Mesenchymal stem cell (in vitro differentiated cells and primary cell): Measurements from ENCODE around the gene KCNK4.

Source experiments
- DNase-seq: peaks from one replicate; pipeline ENCODE4 v3.0.0-alpha.2; 2013
- H2AFZ ChIP-seq: one replicate; pipeline ENCODE4 v1.6.1; 2013; ENCODE audit warnings: low read depth, mild to moderate bottlenecking, control low read depth, inconsistent platforms, low read length, moderate library complexity
- H2AK5ac ChIP-seq: 2 replicates; pipeline ENCODE4 v1.6.1; 2013; ENCODE audit warnings: low read length, moderate library complexity, mild to moderate bottlenecking, inconsistent platforms; ENCODE audit not compliant: severe bottlenecking
- H2BK120ac ChIP-seq: one replicate; pipeline ENCODE4 v1.6.1; 2013; ENCODE audit warnings: low read depth, mild to moderate bottlenecking, inconsistent platforms, low read length, moderate library complexity
- H2BK12ac ChIP-seq, 2 experiments: one replicate each; pipeline ENCODE4 v1.6.1; 2013; ENCODE audit warnings: inconsistent platforms in 2 of 2, low read length in 2 of 2, mild to moderate bottlenecking in 2 of 2, moderate library complexity in 2 of 2, control low read depth in 1 of 2
- H2BK15ac ChIP-seq: one replicate; pipeline ENCODE4 v1.6.1; 2013; ENCODE audit warnings: mild to moderate bottlenecking, low read depth, inconsistent platforms; ENCODE audit not compliant: poor library complexity, severe bottlenecking
- H2BK5ac ChIP-seq: 2 replicates; pipeline ENCODE4 v1.6.1; 2013; ENCODE audit warnings: low read depth, mild to moderate bottlenecking, low read length, control low read depth, inconsistent platforms; ENCODE audit not compliant: poor library complexity, severe bottlenecking
- H3K14ac ChIP-seq, 2 experiments: one replicate each; pipeline ENCODE4 v1.6.1; 2013; ENCODE audit warnings: inconsistent platforms in 2 of 2, low read length in 2 of 2, control low read depth in 1 of 2, mild to moderate bottlenecking in 1 of 2, moderate library complexity in 1 of 2
- H3K18ac ChIP-seq, 2 experiments: one replicate each; pipeline ENCODE4 v1.6.1; 2013; ENCODE audit warnings: inconsistent platforms in 2 of 2, low read length in 2 of 2, control low read depth in 1 of 2, low read depth in 1 of 2, mild to moderate bottlenecking in 1 of 2
- H3K23ac ChIP-seq, 2 experiments: one replicate each; pipeline ENCODE4 v1.6.1; 2013; ENCODE audit warnings: inconsistent platforms in 2 of 2, low read length in 2 of 2, mild to moderate bottlenecking in 2 of 2, moderate library complexity in 2 of 2, control low read depth in 1 of 2
- H3K27ac ChIP-seq: 2 replicates; pipeline ENCODE4 v1.5.1; 2013; ENCODE audit warnings: mild to moderate bottlenecking, moderate library complexity, low read length, control low read depth, inconsistent platforms; ENCODE audit not compliant: poor library complexity, severe bottlenecking
- H3K27me3 ChIP-seq, 2 experiments: 2 replicates each; pipeline versions ENCODE4 v1.6.1 to v1.7.0; 2013; ENCODE audit warnings: low read length in 2 of 2, mild to moderate bottlenecking in 2 of 2, moderate library complexity in 2 of 2, control low read depth in 1 of 2, inconsistent platforms in 1 of 2; ENCODE audit not compliant: control insufficient read depth in 1 of 2, insufficient read depth in 1 of 2
- H3K36me3 ChIP-seq, 2 experiments: 2 replicates each; pipeline versions ENCODE4 v1.6.1 to v1.7.0; 2013; ENCODE audit warnings: low read length in 2 of 2, control low read depth in 1 of 2, inconsistent platforms in 1 of 2, low read depth in 1 of 2, mild to moderate bottlenecking in 1 of 2; ENCODE audit not compliant: insufficient read depth in 2 of 2, control insufficient read depth in 1 of 2
- H3K4ac ChIP-seq, 2 experiments: one replicate each; pipeline ENCODE4 v1.6.1; 2013; ENCODE audit warnings: inconsistent platforms in 2 of 2, low read length in 2 of 2, mild to moderate bottlenecking in 2 of 2, moderate library complexity in 2 of 2, control low read depth in 1 of 2, low read depth in 1 of 2
- H3K4me1 ChIP-seq: 2 replicates; pipeline ENCODE4 v1.6.1; 2013; ENCODE audit warnings: low read depth, low read length, control low read depth; ENCODE audit not compliant: control insufficient read depth, insufficient read depth
- H3K4me2 ChIP-seq: 2 replicates; pipeline ENCODE4 v1.6.1; 2013; ENCODE audit warnings: low read length, mild to moderate bottlenecking, inconsistent platforms; ENCODE audit not compliant: poor library complexity, severe bottlenecking
- H3K4me3 ChIP-seq, 2 experiments: 2 replicates each; pipeline versions ENCODE4 v1.5.1 to v1.7.0; 2013; ENCODE audit warnings: low read length in 2 of 2, mild to moderate bottlenecking in 2 of 2, control low read depth in 1 of 2, low read depth in 1 of 2; ENCODE audit not compliant: insufficient read depth in 1 of 2
- H3K79me1 ChIP-seq: replicated peaks from 2 replicates; pipeline ENCODE4 v1.6.1; 2013; ENCODE audit warnings: mild to moderate bottlenecking, control low read depth, low read length, inconsistent platforms; ENCODE audit not compliant: poor library complexity, severe bottlenecking
- H3K9ac ChIP-seq: 2 replicates; pipeline ENCODE4 v1.7.0; 2013; ENCODE audit warnings: mild to moderate bottlenecking, low read length, moderate library complexity
- H3K9me3 ChIP-seq: 2 replicates; pipeline ENCODE4 v1.7.0; 2013; ENCODE audit warnings: mild to moderate bottlenecking, low read length; ENCODE audit not compliant: control insufficient read depth
- H4K8ac ChIP-seq: one replicate; pipeline ENCODE4 v1.6.1; 2013; ENCODE audit warnings: inconsistent platforms, mild to moderate bottlenecking, low read length, moderate library complexity
- H4K91ac ChIP-seq: one replicate; pipeline ENCODE4 v1.6.1; 2013; ENCODE audit warnings: mild to moderate bottlenecking, low read length, inconsistent platforms
- WGBS: methylation state at CpG from one replicate; pipeline ENCODE4 v1.1.7; 2013; ENCODE audit warnings: mixed read lengths; 5-methylcytosine and 5-hydroxymethylcytosine counted together

The KCNK4 gene

DNA sequence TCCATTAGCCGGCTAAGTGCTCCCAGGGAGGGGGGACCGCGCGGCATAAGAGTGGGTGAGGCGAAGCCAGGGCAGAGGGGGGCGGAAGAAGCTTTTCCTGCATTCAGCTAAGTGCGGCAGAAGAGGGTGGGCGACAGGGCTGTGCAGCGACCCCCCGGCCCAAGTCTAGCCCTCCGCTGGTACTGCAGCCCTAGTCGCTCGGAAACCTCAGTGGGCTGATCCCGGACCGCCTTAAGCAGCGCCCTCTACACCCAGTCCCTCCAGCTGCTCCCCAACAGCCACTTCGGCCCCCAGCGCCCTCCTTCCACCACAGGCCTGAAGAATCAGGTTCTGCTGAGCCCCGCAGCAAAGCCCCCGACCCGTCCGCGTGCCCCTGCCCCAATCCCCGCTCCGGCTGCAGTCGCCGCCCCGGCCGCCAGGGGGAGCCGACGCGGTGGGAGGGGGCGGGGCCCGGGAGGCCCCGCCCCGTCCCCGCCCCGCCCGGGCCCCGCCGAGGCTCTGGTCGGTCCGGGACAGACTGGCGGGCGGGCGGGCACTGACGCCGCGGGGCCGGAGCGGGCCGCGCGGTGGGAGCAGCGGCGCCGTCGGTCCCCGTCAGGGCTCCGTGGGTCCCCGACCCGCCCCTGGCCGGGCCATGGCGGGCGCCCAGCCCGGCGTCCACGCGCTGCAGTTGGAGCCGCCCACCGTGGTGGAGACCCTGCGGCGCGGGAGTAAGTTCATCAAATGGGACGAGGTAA, 39.9 kb upstream of the KCNK4 start, which contains the start of gene PLCB3:
PLCB3 (plus strand) TSS at position 515 of the 737 bp plus-strand sequence; CDS start at position 635, 120 bp downstream.
- Histone ChIP-seq H3K9ac (peak within 1 kb of the TSS; percentile 91), H4K8ac (peak within 1 kb of the TSS; percentile 93), H2AFZ (peak within 1 kb of the TSS; percentile 89), H3K36me3 (peaks cover 15 to 24% of the 10 kb centered on the region in 2 experiments), H2BK120ac (peak within 1 kb of the TSS; percentile 42), H3K9me3 (no peaks in the 10 kb centered on the region), H2BK12ac (peak within 1 kb of the TSS; percentile 38 to 58), H3K4me3 (peak within 1 kb of the TSS; percentile 78 to 85), H2AK5ac (peak within 1 kb of the TSS; percentile 38), H2BK15ac (peak within 1 kb of the TSS; percentile 60), H3K27ac (no peak within 1 kb of the TSS), H3K27me3 (no peaks in the 10 kb centered on the region), H3K4me2 (peak within 1 kb of the TSS; percentile 95), H3K18ac (peak within 1 kb of the TSS; percentile 40 to 71), H3K23ac (no peak within 1 kb of the TSS), H4K91ac (peak within 1 kb of the TSS; percentile 61), H3K4me1 (peaks cover 35% of the 10 kb centered on the region), H3K79me1 (peaks cover 26% of the 10 kb centered on the region), H3K4ac (peak within 1 kb of the TSS; percentile 39 to 85), H3K14ac (peak within 1 kb of the TSS; percentile 28 to 96), H2BK5ac (no peak within 1 kb of the TSS)
- WGBS: 2% methylated on average over 39 of the region's 75 CpGs
- peak; percentile 44 for DNase-seq

DNA sequence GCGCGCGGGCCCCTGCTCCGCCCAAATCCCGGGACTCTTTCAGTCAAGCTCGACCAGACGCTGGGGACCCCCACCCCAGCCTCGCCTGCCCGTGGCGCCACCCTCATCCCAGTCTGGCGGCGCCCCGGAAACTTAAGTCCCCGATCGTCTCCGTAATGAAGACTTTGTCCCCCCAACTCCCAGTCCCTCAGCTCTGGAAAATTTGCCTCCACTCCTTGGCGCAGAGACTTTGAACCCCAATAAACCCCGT, 39.4 kb upstream of the KCNK4 start:
- H3K4me1 ChIP-seq: peaks cover 37% of the 10 kb centered on the region

DNA sequence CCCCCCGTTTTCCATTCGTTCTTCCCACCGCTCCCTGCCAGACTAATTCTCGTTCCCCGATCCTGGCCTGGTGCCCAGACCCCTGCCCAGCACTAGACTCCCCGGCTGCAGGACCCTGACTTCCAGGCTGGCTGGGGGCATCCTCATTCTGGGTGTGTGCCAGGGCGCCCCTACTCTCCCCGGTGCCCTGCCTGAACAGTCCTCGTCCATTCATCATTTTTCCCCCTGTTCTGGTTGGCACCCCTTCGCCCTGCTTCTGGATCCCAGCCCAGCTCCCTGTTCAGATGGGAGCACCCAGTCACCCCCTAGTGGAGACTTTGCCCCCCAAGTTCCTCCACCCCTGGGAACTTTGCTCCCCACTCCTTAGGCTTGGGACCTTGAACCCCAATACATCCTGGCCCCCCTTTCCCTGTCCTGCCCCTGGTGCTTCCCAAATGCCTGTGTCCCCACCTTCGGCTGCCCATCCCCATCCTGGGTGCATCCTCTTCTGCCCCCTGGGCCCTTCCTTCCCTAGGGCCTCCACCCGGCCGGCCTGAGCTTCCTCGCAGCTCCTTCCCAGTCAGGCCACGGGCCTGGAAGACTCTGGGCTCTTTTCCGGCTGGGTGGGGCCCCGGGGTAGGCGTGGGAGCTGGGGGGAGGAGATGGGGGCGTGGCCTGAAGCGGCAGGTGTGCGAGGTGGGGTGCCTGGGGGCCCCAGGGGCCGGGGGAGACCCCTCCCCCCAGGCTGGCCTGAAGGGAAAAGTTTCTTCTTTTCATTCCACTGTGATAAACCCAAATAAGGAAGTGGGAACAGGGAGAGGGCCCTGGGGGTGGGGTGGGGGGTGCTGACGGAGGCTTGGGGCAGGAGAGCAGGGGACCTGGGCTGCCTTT, 38.9 kb upstream of the KCNK4 start:
- peak overlapping the region; percentile 36 for H4K91ac ChIP-seq
- H3K27ac ChIP-seq: no peak overlapping the region
- peak overlapping the region; percentile 38 for H2AK5ac ChIP-seq
- H2BK120ac ChIP-seq: peak overlapping the region; percentile 42
- peaks cover 21 to 31% of the 10 kb centered on the region in 2 experiments for H3K36me3 ChIP-seq
- H3K79me1 ChIP-seq: peaks cover 31% of the 10 kb centered on the region
- H2BK5ac ChIP-seq: no peak overlapping the region
- H3K4ac ChIP-seq: peak overlapping the region in 1 of 2 experiments; percentile 85
- peak overlapping the region; percentile 78 to 85 for H3K4me3 ChIP-seq
- peak overlapping the region; percentile 28 to 96 for H3K14ac ChIP-seq
- H3K18ac ChIP-seq: peak overlapping the region; percentile 40 to 71
- H3K27me3 ChIP-seq: no peaks in the 10 kb centered on the region
- WGBS: 5% methylated on average over 19 of the region's 23 CpGs
- H2BK12ac ChIP-seq: peak overlapping the region; percentile 38 to 45
- H2BK15ac ChIP-seq: peak overlapping the region; percentile 28
- peak; percentile 51 for DNase-seq
- H3K4me2 ChIP-seq: peak overlapping the region; percentile 92
- H3K9ac ChIP-seq: peak overlapping the region; percentile 91
- H3K23ac ChIP-seq: no peak overlapping the region
- peak overlapping the region; percentile 29 for H2AFZ ChIP-seq
- no peaks in the 10 kb centered on the region for H3K9me3 ChIP-seq
- H3K4me1 ChIP-seq: peaks cover 37% of the 10 kb centered on the region
- H4K8ac ChIP-seq: peak overlapping the region; percentile 21

More for the DNA sequence above, 39.4 kb upstream of the KCNK4 start:
- H3K4ac ChIP-seq: peak overlapping the region in 1 of 2 experiments; percentile 64
- WGBS: under 1% methylated on average over 18 of the region's 18 CpGs
- no peak overlapping the region for H4K91ac ChIP-seq
- peak overlapping the region; percentile 29 for H2AFZ ChIP-seq
- peak overlapping the region; percentile 92 for H3K4me2 ChIP-seq
- no peak overlapping the region for H2BK5ac ChIP-seq
- H2BK12ac ChIP-seq: no peak overlapping the region
- H4K8ac ChIP-seq: no peak overlapping the region
- H3K23ac ChIP-seq: no peak overlapping the region
- peak overlapping the region; percentile 40 to 71 for H3K18ac ChIP-seq
- peak overlapping the region; percentile 42 for H2BK120ac ChIP-seq
- H3K4me3 ChIP-seq: peak overlapping the region; percentile 78 to 85
- H3K27me3 ChIP-seq: no peaks in the 10 kb centered on the region
- H3K9ac ChIP-seq: peak overlapping the region; percentile 91
- H3K9me3 ChIP-seq: no peaks in the 10 kb centered on the region
- H3K36me3 ChIP-seq: peaks cover 20 to 29% of the 10 kb centered on the region in 2 experiments
- H3K79me1 ChIP-seq: peaks cover 31% of the 10 kb centered on the region
- no peak for DNase-seq
- no peak overlapping the region for H2AK5ac ChIP-seq
- peak overlapping the region; percentile 28 to 96 for H3K14ac ChIP-seq
- no peak overlapping the region for H3K27ac ChIP-seq
- peak overlapping the region; percentile 28 for H2BK15ac ChIP-seq

DNA sequence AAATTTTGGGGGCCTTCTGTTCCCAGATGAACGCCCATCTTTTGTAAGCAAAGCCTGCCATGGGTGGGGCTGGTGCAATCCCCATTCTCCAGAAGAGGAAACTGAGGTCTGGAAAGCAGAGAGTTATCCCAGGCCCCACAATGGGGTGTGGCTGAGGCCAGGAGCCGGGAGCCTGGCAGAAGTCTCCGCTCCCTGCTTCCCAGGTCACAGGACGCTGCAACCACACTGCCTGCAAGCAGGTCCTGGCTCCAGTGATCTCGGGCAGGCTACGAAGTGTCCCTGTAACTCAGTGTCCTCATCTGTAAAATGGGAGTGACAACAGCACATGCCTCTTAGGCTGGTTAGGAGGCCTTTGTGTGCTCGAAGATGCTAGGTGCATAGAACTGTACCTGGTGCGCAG, 38.1 kb upstream of the KCNK4 start:
- Histone ChIP-seq H2AFZ (no peak overlapping the region), H3K27me3 (no peaks in the 10 kb centered on the region), H3K27ac (no peak overlapping the region), H3K4ac (no peak overlapping the region), H2BK15ac (no peak overlapping the region), H3K14ac (no peak overlapping the region), H3K4me2 (peak overlapping the region; percentile 17), H4K8ac (no peak overlapping the region), H3K23ac (no peak overlapping the region), H4K91ac (no peak overlapping the region), H3K36me3 (peaks cover 27 to 38% of the 10 kb centered on the region in 2 experiments), H3K4me1 (peaks cover 33% of the 10 kb centered on the region), H3K79me1 (peaks cover 31% of the 10 kb centered on the region), H3K9ac (peak overlapping the region; percentile 38), H2BK5ac (no peak overlapping the region), H2BK12ac (no peak overlapping the region), H3K18ac (no peak overlapping the region), H2AK5ac (peak overlapping the region; percentile 10), H3K4me3 (peak overlapping the region in 1 of 2 experiments; percentile 85), H2BK120ac (no peak overlapping the region), H3K9me3 (no peaks in the 10 kb centered on the region)
- DNase-seq: no peak
- WGBS: 85% methylated on average over 8 of the region's 8 CpGs
